HL-60 (cell line): Measurements from ENCODE around the gene MAP3K4.

Experiments
- DNase-seq, 2 experiments: peaks; one replicate each; pipeline ENCODE4 v3.0.0-alpha.2; 2010 to 2020; ENCODE audit warnings: low read depth in 1 of 2, low spot score in 1 of 2
- H3K27ac ChIP-seq: fragments of 250-450 bp; sonication (Bioruptor Pico); replicated peaks from 2 replicates; pipeline ENCODE4 v1.5.1; 2020; ENCODE audit warnings: mild to moderate bottlenecking, moderate library complexity
- H3K27me3 ChIP-seq: fragments of 250-450 bp; sonication (Bioruptor Pico); 2 replicates; pipeline ENCODE4 v1.5.1; 2021; ENCODE audit warnings: mild to moderate bottlenecking, moderate library complexity; ENCODE audit not compliant: insufficient read depth, poor library complexity, severe bottlenecking
- H3K4me3 ChIP-seq: replicated peaks from 2 replicates; pipeline ENCODE4 v1.5.1; 2011; ENCODE audit warnings: mild to moderate bottlenecking, control low read depth, low read length; ENCODE audit not compliant: insufficient read depth
- CTCF ChIP-seq: IDR thresholded peaks from one replicate; pipeline ENCODE4 v1.5.1; 2011; ENCODE audit warnings: low read length, control low read depth, inconsistent platforms; ENCODE audit not compliant: insufficient read depth
- GABPA ChIP-seq: IDR thresholded peaks from 2 replicates; pipeline ENCODE4 v1.6.1; 2012; ENCODE audit warnings: low read depth
- POLR2AphosphoS5 ChIP-seq: IDR thresholded peaks from 2 replicates; pipeline ENCODE4 v1.6.1; 2012; ENCODE audit warnings: low read depth
- REST ChIP-seq: IDR thresholded peaks from 2 replicates; pipeline ENCODE4 v1.6.1; 2012; ENCODE audit warnings: low read depth; ENCODE audit not compliant: insufficient replicate concordance
- SPI1 ChIP-seq: IDR thresholded peaks from 2 replicates; pipeline ENCODE4 v1.6.1; 2012; ENCODE audit warnings: low read depth, mild to moderate bottlenecking, borderline replicate concordance

MAP3K4 gene

GRCh38 chr6:161140554-161140875 lies 148.9 kb downstream of the MAP3K4 start:
- no peaks in the 10 kb centered on the region for H3K27me3 ChIP-seq
- H3K27ac ChIP-seq, result no peak overlapping the region
- no peak for TF ChIP-seq REST
- DNase-seq, result no peak
- H3K4me3 ChIP-seq, result no peak overlapping the region

- H3K27ac ChIP-seq, result no peak overlapping the region
- H3K4me3 ChIP-seq, result no peak overlapping the region
- no peak for DNase-seq
- TF ChIP-seq SPI1 (no peak), GABPA (no peak), CTCF (no peak), REST (no peak), POLR2AphosphoS5 (no peak)
- no peaks in the 10 kb centered on the region for H3K27me3 ChIP-seq
These were observed 149.6 kb downstream of the MAP3K4 start for GRCh38 chr6:161141173-161141572.

GRCh38 chr6:161142957-161143296 lies 151.4 kb downstream of the MAP3K4 start:
- TF ChIP-seq CTCF (no peak), SPI1 (no peak), GABPA (no peak), REST (no peak), POLR2AphosphoS5 (no peak)
- Histone ChIP-seq H3K4me3 (no peak overlapping the region), H3K27ac (no peak overlapping the region), H3K27me3 (no peaks in the 10 kb centered on the region)
- DNase-seq, result no peak

GRCh38 chr6:161143663-161144430 lies 152.3 kb downstream of the MAP3K4 start:
- TF ChIP-seq SPI1, result no peak
- no peak overlapping the region for H3K27ac ChIP-seq
- no peaks in the 10 kb centered on the region for H3K27me3 ChIP-seq
- no peak overlapping the region for H3K4me3 ChIP-seq
- no peak for DNase-seq
